ENCODE data around the gene EREG. TPM values are rescaled to one million over a fixed set of nuclear protein-coding genes. Genes with fewer than 3 reads are reported as not detected.

Gene EREG
- total and polyA plus RNA-seq, 2 of the 8 experiments (the other 6 are each of a cell fraction or from before 2014, with no cell fraction given) = not detected

GRCh38 chr4:74319470-74319869 lies 45.5 kb upstream of the EREG start:
- H2BK5ac ChIP-seq (ENCODE audit: low read depth, low read length) = no peak overlapping the region
- no peaks in the 10 kb centered on the region for H3K79me2 ChIP-seq (ENCODE audit: control insufficient read depth in 1 of 2, insufficient read depth in 2 of 2, low read length in 2 of 2)
- H3K36me3 ChIP-seq (ENCODE audit: control insufficient read depth in 2 of 4, insufficient read depth in 4 of 4, low read length in 3 of 4) = no peaks in the 10 kb centered on the region
- H2AK5ac ChIP-seq (ENCODE audit: low read depth, low read length) = no peak overlapping the region
- H2BK120ac ChIP-seq (replicated peaks; ENCODE audit: low read depth, low read length) = no peak overlapping the region
- no peaks in the 10 kb centered on the region for H3K79me1 ChIP-seq (ENCODE audit: low read depth, low read length)
- H3K4me2 ChIP-seq (ENCODE audit: insufficient read depth in 1 of 2, low read depth in 2 of 2, low read length in 2 of 2) = no peak overlapping the region
- H3K27ac ChIP-seq (ENCODE audit: low read depth, low read length) = no peak overlapping the region
- H3K9ac ChIP-seq (replicated peaks in 1 of 4; ENCODE audit: extremely low read depth in 1 of 4, low read depth in 3 of 4, low read length in 3 of 4) = no peak overlapping the region
- ChIA-PET CTCF (ENCODE audit: partially characterized antibody) (interaction anchor here (0.7 to 5.2 kb wide), 18 partner anchors 13 to 554 kb away, joined by 3 to 42 read pairs (median 3); no protein-coding TSS in a partner anchor), POLR2A (ENCODE audit: partially characterized antibody) (no interaction called here)
- no peaks in the 10 kb centered on the region for H3K23me2 ChIP-seq (ENCODE audit: low read depth, low read length)
- H4K20me1 ChIP-seq (replicated peaks in 1 of 2; ENCODE audit: control insufficient read depth in 1 of 2, insufficient read depth in 2 of 2, low read length in 2 of 2) = no peaks in the 10 kb centered on the region
- no peak overlapping the region for H4K5ac ChIP-seq (ENCODE audit: insufficient read length, low read depth, low read length)
- no peaks in the 10 kb centered on the region for H3K27me3 ChIP-seq (replicated peaks in 1 of 4; ENCODE audit: control insufficient read depth in 3 of 4, extremely low read depth in 1 of 4, insufficient read depth in 3 of 4, low read length in 3 of 4)
- no peaks in the 10 kb centered on the region for H3K9me3 ChIP-seq (ENCODE audit: insufficient read depth in 2 of 2, low read depth in 1 of 2, low read length in 1 of 2)
- no peak overlapping the region for H2BK12ac ChIP-seq (ENCODE audit: low read depth, low read length)
- no peak for DNase-seq (ENCODE audit: low read depth in 1 of 2, low spot score in 2 of 2)
- no peak overlapping the region for H4K8ac ChIP-seq (ENCODE audit: extremely low read depth, insufficient read depth, low read length)
- no peak overlapping the region for H3K56ac ChIP-seq (replicated peaks; ENCODE audit: insufficient read length, low read depth, low read length)
- H3K23ac ChIP-seq (ENCODE audit: insufficient read length) = no peak overlapping the region
- H3K4me3 ChIP-seq (ENCODE audit: extremely low read depth in 1 of 4, insufficient read depth in 2 of 4, low read depth in 3 of 4, low read length in 4 of 4) = no peak overlapping the region
- H3K4ac ChIP-seq (replicated peaks; ENCODE audit: insufficient read length, low read depth, low read length) = no peak overlapping the region
- FAIRE-seq = no peak
- H4K91ac ChIP-seq (replicated peaks; ENCODE audit: insufficient read length, low read length) = no peak overlapping the region
- no peak overlapping the region for H3K14ac ChIP-seq (ENCODE audit: insufficient read length)
- peaks cover 0 to 7% (median under 1%) of the 10 kb centered on the region in 4 experiments; a peak in 2 of 7 replicates for H3K4me1 ChIP-seq (replicated peaks in 1 of 4; ENCODE audit: control insufficient read depth in 3 of 4, insufficient read depth in 4 of 4, low read length in 3 of 4)
- H2BK15ac ChIP-seq (ENCODE audit: low read length) = no peak overlapping the region
- 85% methylated on average over 5 of the region's 6 CpGs; no CpG with 5 or more reads in 1 of the 2 experiments for WGBS, 2 experiments (ENCODE audit: extremely low coverage in 1 of 2, insufficient coverage in 1 of 2, insufficient read length in 1 of 2, insufficient replicate concordance in 2 of 2, low coverage in 1 of 2, low lambda C conversion rate in 2 of 2, missing lambda C conversion rate in 1 of 2)
- H2BK20ac ChIP-seq (ENCODE audit: low read length) = no peak overlapping the region
- H3K18ac ChIP-seq (ENCODE audit: extremely low read depth, low read length) = no peak overlapping the region
- no peak overlapping the region for H2AFZ ChIP-seq (ENCODE audit: low read length)
- TF ChIP-seq CTCF (IDR thresholded peaks at IDR 0.05; ENCODE audit: control extremely low read depth in 1 of 3, insufficient read depth in 1 of 3, low read depth in 1 of 3, low read length in 3 of 3) (no peak), TBP (IDR thresholded peaks at IDR 0.05; ENCODE audit: low read depth, low read length) (no peak), RNF2 (IDR thresholded peaks at IDR 0.05; ENCODE audit: borderline replicate concordance, low read depth, low read length, missing control alignments, poor library complexity, severe bottlenecking) (no peak), RBBP5 (IDR thresholded peaks at IDR 0.05; ENCODE audit: borderline replicate concordance, low read depth, low read length) (no peak), FOSL1 (IDR thresholded peaks at IDR 0.05; ENCODE audit: insufficient read depth, low read depth, low read length) (no peak), SIN3A (conservative IDR thresholded peaks at IDR 0.05 in 1 of 2, IDR thresholded peaks at IDR 0.05 in 1 of 2; ENCODE audit: low read depth in 1 of 2, low read length in 2 of 2) (no peak), KDM1A (IDR thresholded peaks at IDR 0.05; ENCODE audit: borderline replicate concordance, low read length) (no peak), SP1 (IDR thresholded peaks at IDR 0.05; ENCODE audit: low read depth, low read length) (no peak), EP300 (IDR thresholded peaks at IDR 0.05; ENCODE audit: borderline replicate concordance in 1 of 2, low read depth in 2 of 2, low read length in 2 of 2) (no peak), CREB1 (IDR thresholded peaks at IDR 0.05) (no peak), ASH2L (IDR thresholded peaks at IDR 0.05; ENCODE audit: low read length) (no peak)
